ENCODE measurements around the gene PLCB2. TPM values are rescaled to one million over a fixed set of nuclear protein-coding genes. Genes with fewer than 3 reads are reported as not detected.

Gene PLCB2
- total and polyA plus RNA-seq, 7 donors, result 0.73 to 4.6 (median 2.0) TPM

- no peaks in the 10 kb centered on the region for H3K36me3 ChIP-seq (ENCODE audit: insufficient read depth in 1 of 2, low read depth in 1 of 2)
- H3K27me3 ChIP-seq (ENCODE audit: insufficient read depth in 3 of 3, low read length in 2 of 3), result no peaks in the 10 kb centered on the region
- H3K27ac ChIP-seq, result no peak overlapping the region
- no peaks in the 10 kb centered on the region for H3K9me3 ChIP-seq
- intact Hi-C loops (cut with DNase I), result no loop called here
- no peak overlapping the region for H3K4me3 ChIP-seq
- ATAC-seq (no peak), DNase-seq (peak in 1 of 2 donors; percentile 24)
- H3K4me1 ChIP-seq, result peaks cover 2% of the 10 kb centered on the region
- 80 to 95% (median 84%) methylated on average over 12 of the region's 12 CpGs for WGBS, 3 donors
- TF ChIP-seq CTCF (IDR thresholded peaks at IDR 0.05), result no peak
Observed at GRCh38 chr15:40247406-40247971, 60.2 kb downstream of the PLCB2 start.

- H3K27ac ChIP-seq, result no peak overlapping the region
- peak in 1 of 2 donors; percentile 27 for DNase-seq
- H3K9me3 ChIP-seq, result no peaks in the 10 kb centered on the region
- WGBS, 3 donors, result 92 to 96% (median 93%) methylated on average over 8 of the region's 8 CpGs
- intact Hi-C loops (cut with DNase I), result no loop called here
- no peaks in the 10 kb centered on the region for H3K27me3 ChIP-seq (ENCODE audit: insufficient read depth in 3 of 3, low read length in 2 of 3)
- no peak for ATAC-seq
- no peak for TF ChIP-seq CTCF (IDR thresholded peaks at IDR 0.05)
- no peaks in the 10 kb centered on the region for H3K4me1 ChIP-seq
- H3K36me3 ChIP-seq (ENCODE audit: insufficient read depth in 1 of 2, low read depth in 1 of 2), result no peaks in the 10 kb centered on the region
- no peak overlapping the region for H3K4me3 ChIP-seq
Observed at GRCh38 chr15:40246496-40247280, 61.0 kb downstream of the PLCB2 start.

GRCh38 chr15:40245666-40246450 lies 61.9 kb downstream of the PLCB2 start:
- H3K4me3 ChIP-seq, result no peak overlapping the region
- TF ChIP-seq CTCF (IDR thresholded peaks at IDR 0.05), result no peak
- no peaks in the 10 kb centered on the region for H3K9me3 ChIP-seq
- ATAC-seq (no peak), DNase-seq (peak in 1 of 2 donors; percentile 34)
- H3K4me1 ChIP-seq, result no peaks in the 10 kb centered on the region
- WGBS, 3 donors, result 86 to 91% (median 88%) methylated on average over 9 of the region's 9 CpGs
- H3K27ac ChIP-seq, result no peak overlapping the region
- no peaks in the 10 kb centered on the region for H3K27me3 ChIP-seq (ENCODE audit: insufficient read depth in 3 of 3, low read length in 2 of 3)
- no peaks in the 10 kb centered on the region for H3K36me3 ChIP-seq (ENCODE audit: insufficient read depth in 1 of 2, low read depth in 1 of 2)
- intact Hi-C loops (cut with DNase I), result no loop called here

GRCh38 chr15:40244961-40245523 lies 62.7 kb downstream of the PLCB2 start:
- Histone ChIP-seq H3K27ac (no peak overlapping the region), H3K9me3 (no peaks in the 10 kb centered on the region), H3K4me1 (no peaks in the 10 kb centered on the region), H3K36me3 (ENCODE audit: insufficient read depth in 1 of 2, low read depth in 1 of 2) (no peaks in the 10 kb centered on the region), H3K4me3 (no peak overlapping the region), H3K27me3 (ENCODE audit: insufficient read depth in 3 of 3, low read length in 2 of 3) (peaks cover 0 to 6% (median 0%) of the 10 kb centered on the region in 3 donors)
- no peak for DNase-seq
- WGBS, 3 donors, result 72 to 87% (median 78%) methylated on average over 5 of the region's 5 CpGs
- ATAC-seq, result no peak
- intact Hi-C loops (cut with DNase I), result no loop called here
- TF ChIP-seq CTCF (IDR thresholded peaks at IDR 0.05), result no peak
